ENCODE results near the gene C1QTNF12.

The C1QTNF12 gene

GRCh38 chr1:1286313-1287261, 40.1 kb upstream of the C1QTNF12 start:
- Histone ChIP-seq H3K9ac (ENCODE audit: low read length) (no peak overlapping the region), H3K27me3 (ENCODE audit: control insufficient read depth, insufficient read depth, low read length) (peaks cover 16% of the 10 kb centered on the region), H3K4me3 (ENCODE audit: low read length) (no peak overlapping the region), H3K36me3 (ENCODE audit: control insufficient read depth, insufficient read depth, low read length) (no peaks in the 10 kb centered on the region), H3K27ac (ENCODE audit: low read depth, low read length) (no peak overlapping the region), H3K4me1 (ENCODE audit: control insufficient read depth, insufficient read depth, low read length) (no peaks in the 10 kb centered on the region)

GRCh38 chr1:1285611-1286311, 39.2 kb upstream of the C1QTNF12 start:
- H3K27me3 ChIP-seq (ENCODE audit: control insufficient read depth, insufficient read depth, low read length), result peaks cover 16% of the 10 kb centered on the region
- no peaks in the 10 kb centered on the region for H3K36me3 ChIP-seq (ENCODE audit: control insufficient read depth, insufficient read depth, low read length)
- no peak overlapping the region for H3K27ac ChIP-seq (ENCODE audit: low read depth, low read length)
- H3K9ac ChIP-seq (ENCODE audit: low read length), result no peak overlapping the region
- H3K4me1 ChIP-seq (ENCODE audit: control insufficient read depth, insufficient read depth, low read length), result no peaks in the 10 kb centered on the region
- H3K4me3 ChIP-seq (ENCODE audit: low read length), result no peak overlapping the region

DNA sequence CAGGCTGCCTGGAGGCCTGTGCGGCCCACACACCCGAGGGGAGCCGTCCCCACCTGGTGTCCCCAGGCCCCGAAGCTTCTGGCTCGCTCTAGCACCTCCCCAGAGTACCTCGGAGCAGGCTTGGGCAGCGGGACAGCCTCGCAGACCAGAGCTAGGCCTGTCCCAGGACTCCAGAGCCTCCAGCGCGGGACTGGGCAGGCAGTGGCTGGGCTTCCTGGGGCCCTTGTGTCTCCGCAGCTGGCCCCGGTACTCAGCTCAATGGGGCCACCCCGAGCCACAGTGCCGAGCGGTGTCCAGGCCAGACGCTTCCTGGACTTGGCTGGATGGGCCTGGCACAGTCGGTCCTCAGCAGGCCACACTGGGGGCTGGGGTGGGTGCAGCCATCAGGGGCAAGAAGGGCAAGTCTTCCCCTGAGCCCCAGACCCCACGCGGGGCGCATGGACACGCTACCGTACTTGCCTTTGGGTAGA, 38.6 kb upstream of the C1QTNF12 start:
- Histone ChIP-seq H3K4me1 (ENCODE audit: control insufficient read depth, insufficient read depth, low read length) (no peaks in the 10 kb centered on the region), H3K27me3 (ENCODE audit: control insufficient read depth, insufficient read depth, low read length) (peaks cover 16% of the 10 kb centered on the region), H3K36me3 (ENCODE audit: control insufficient read depth, insufficient read depth, low read length) (no peaks in the 10 kb centered on the region), H3K4me3 (ENCODE audit: low read length) (no peak overlapping the region), H3K27ac (ENCODE audit: low read depth, low read length) (no peak overlapping the region), H3K9ac (ENCODE audit: low read length) (no peak overlapping the region)

- no peaks in the 10 kb centered on the region for H3K4me1 ChIP-seq (ENCODE audit: control insufficient read depth, insufficient read depth, low read length)
- no peaks in the 10 kb centered on the region for H3K36me3 ChIP-seq (ENCODE audit: control insufficient read depth, insufficient read depth, low read length)
- H3K4me3 ChIP-seq (ENCODE audit: low read length), result no peak overlapping the region
- no peak overlapping the region for H3K27ac ChIP-seq (ENCODE audit: low read depth, low read length)
- peaks cover 16% of the 10 kb centered on the region for H3K27me3 ChIP-seq (ENCODE audit: control insufficient read depth, insufficient read depth, low read length)
- H3K9ac ChIP-seq (ENCODE audit: low read length), result no peak overlapping the region
Measured at GRCh38 chr1:1284221-1285101, 37.9 kb upstream of the C1QTNF12 start.

- Histone ChIP-seq H3K36me3 (ENCODE audit: control insufficient read depth, insufficient read depth, low read length) (no peaks in the 10 kb centered on the region), H3K27ac (ENCODE audit: low read depth, low read length) (no peak overlapping the region), H3K4me3 (ENCODE audit: low read length) (no peak overlapping the region), H3K27me3 (ENCODE audit: control insufficient read depth, insufficient read depth, low read length) (peaks cover 16% of the 10 kb centered on the region), H3K9ac (ENCODE audit: low read length) (no peak overlapping the region), H3K4me1 (ENCODE audit: control insufficient read depth, insufficient read depth, low read length) (no peaks in the 10 kb centered on the region)
Measured at GRCh38 chr1:1283821-1284220, 37.3 kb upstream of the C1QTNF12 start.

DNA sequence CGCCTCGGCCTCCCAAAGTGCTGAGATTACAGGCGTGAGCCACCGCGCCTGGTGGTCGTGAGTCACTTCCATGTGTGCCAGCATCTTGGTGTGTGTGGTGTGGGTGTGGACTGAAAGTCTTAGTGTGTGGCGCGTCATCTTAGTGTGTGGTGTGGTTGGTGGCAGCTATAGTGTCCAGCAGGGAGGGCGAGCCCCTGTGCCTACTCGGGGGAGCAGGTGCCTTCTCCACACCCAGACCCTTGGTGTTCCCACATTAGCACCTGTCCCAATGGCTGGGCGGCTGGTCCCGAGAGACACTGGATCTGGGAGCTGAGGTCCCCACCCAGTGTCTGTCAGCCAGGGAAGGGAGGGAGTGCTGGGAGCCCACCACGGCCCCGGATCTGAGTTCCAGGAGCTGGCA, 36.5 kb upstream of the C1QTNF12 start:
- Histone ChIP-seq H3K27ac (ENCODE audit: low read depth, low read length) (no peak overlapping the region), H3K9ac (ENCODE audit: low read length) (no peak overlapping the region), H3K27me3 (ENCODE audit: control insufficient read depth, insufficient read depth, low read length) (peaks cover 16% of the 10 kb centered on the region), H3K4me1 (ENCODE audit: control insufficient read depth, insufficient read depth, low read length) (no peaks in the 10 kb centered on the region), H3K4me3 (ENCODE audit: low read length) (no peak overlapping the region), H3K36me3 (ENCODE audit: control insufficient read depth, insufficient read depth, low read length) (no peaks in the 10 kb centered on the region)

- Histone ChIP-seq H3K36me3 (ENCODE audit: control insufficient read depth, insufficient read depth, low read length) (no peaks in the 10 kb centered on the region), H3K4me3 (ENCODE audit: low read length) (no peak overlapping the region), H3K27ac (ENCODE audit: low read depth, low read length) (no peak overlapping the region), H3K27me3 (ENCODE audit: control insufficient read depth, insufficient read depth, low read length) (peaks cover 13% of the 10 kb centered on the region), H3K9ac (ENCODE audit: low read length) (no peak overlapping the region), H3K4me1 (ENCODE audit: control insufficient read depth, insufficient read depth, low read length) (no peaks in the 10 kb centered on the region)
Measured at GRCh38 chr1:1281533-1282321, 35.2 kb upstream of the C1QTNF12 start.

DNA sequence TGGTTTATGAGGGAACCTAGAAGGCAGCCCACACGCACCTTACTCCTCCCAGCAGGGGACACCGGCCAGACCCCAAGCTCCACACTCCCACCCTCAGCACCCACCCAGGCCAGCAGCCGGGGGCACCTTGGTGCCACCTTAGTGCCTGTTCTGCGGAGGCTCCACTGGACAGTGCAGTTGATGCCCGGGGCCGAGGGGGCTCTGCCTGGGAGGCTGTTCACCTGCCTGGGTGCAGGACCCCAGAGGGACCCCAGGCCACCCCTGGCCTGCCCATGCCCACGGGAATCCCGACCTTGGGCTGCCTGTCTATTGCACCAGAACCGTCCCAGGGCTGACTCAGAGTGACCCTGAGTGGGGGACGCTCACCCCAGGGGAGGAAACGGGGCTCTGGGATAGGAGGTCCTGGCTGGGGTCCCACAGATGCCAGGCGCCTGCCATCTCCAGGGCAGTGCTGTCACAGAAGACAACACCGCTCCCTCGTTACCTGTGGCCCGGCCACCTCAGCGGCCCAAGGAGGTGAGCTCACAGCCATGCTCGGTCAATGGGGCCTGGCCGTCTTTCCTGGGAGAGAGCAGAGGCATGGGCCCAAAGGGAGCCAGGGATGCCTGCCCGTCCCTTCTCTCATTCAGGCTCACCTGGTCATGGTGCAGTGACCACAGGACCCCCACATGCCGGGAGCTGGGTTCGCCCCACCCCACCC, 34.4 kb upstream of the C1QTNF12 start:
- H3K27ac ChIP-seq (ENCODE audit: low read depth, low read length), result no peak overlapping the region
- H3K27me3 ChIP-seq (ENCODE audit: control insufficient read depth, insufficient read depth, low read length), result peaks cover 12% of the 10 kb centered on the region
- H3K36me3 ChIP-seq (ENCODE audit: control insufficient read depth, insufficient read depth, low read length), result no peaks in the 10 kb centered on the region
- no peak overlapping the region for H3K4me3 ChIP-seq (ENCODE audit: low read length)
- no peaks in the 10 kb centered on the region for H3K4me1 ChIP-seq (ENCODE audit: control insufficient read depth, insufficient read depth, low read length)
- H3K9ac ChIP-seq (ENCODE audit: low read length), result no peak overlapping the region

DNA sequence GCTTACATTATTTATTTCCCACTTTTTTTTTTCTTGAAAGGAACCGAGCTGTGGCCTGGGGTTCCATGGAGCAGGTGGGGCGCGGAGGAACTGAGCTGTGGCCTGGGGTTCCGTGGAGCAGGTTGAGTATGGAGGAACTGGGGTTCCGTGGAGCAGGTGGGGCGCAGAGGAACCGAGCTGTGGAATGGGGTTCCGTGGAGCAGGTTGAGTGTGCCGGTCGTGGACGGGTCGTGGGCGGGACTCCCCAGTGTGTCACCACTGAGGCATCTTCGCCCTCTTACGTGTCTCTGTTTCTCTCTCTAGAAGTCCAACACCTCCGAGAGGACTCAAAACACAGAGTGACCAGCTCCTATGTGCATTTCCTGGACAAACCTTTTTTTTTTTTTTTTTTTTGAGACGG, 32.5 kb upstream of the C1QTNF12 start:
- H3K27ac ChIP-seq (ENCODE audit: low read depth, low read length), result no peak overlapping the region
- H3K4me3 ChIP-seq (ENCODE audit: low read length), result no peak overlapping the region
- no peak overlapping the region for H3K9ac ChIP-seq (ENCODE audit: low read length)
- no peaks in the 10 kb centered on the region for H3K36me3 ChIP-seq (ENCODE audit: control insufficient read depth, insufficient read depth, low read length)
- H3K4me1 ChIP-seq (ENCODE audit: control insufficient read depth, insufficient read depth, low read length), result no peaks in the 10 kb centered on the region
- H3K27me3 ChIP-seq (ENCODE audit: control insufficient read depth, insufficient read depth, low read length), result no peaks in the 10 kb centered on the region

DNA sequence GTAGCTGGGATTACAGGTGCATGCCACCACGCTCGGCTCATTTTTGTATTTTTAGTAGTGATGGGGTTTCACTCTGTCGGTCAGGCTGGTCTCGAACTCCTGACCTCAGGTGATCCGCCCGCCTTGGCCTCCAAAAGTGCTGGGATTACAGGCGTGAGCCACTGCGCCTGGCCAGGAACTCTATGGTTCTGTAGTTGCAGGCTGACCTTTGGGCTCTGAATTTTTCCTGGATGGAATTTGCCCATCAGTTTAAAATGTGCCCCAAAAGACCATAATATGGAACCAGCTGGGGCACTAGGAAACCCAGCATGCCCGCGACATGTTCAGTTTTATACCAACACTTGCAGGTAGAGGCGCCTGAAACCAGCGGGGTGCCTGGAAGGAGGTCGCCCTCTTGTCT, 32.1 kb upstream of the C1QTNF12 start:
- no peak overlapping the region for H3K9ac ChIP-seq (ENCODE audit: low read length)
- H3K4me1 ChIP-seq (ENCODE audit: control insufficient read depth, insufficient read depth, low read length), result no peaks in the 10 kb centered on the region
- no peaks in the 10 kb centered on the region for H3K36me3 ChIP-seq (ENCODE audit: control insufficient read depth, insufficient read depth, low read length)
- no peak overlapping the region for H3K27ac ChIP-seq (ENCODE audit: low read depth, low read length)
- H3K4me3 ChIP-seq (ENCODE audit: low read length), result no peak overlapping the region
- H3K27me3 ChIP-seq (ENCODE audit: control insufficient read depth, insufficient read depth, low read length), result no peaks in the 10 kb centered on the region

DNA sequence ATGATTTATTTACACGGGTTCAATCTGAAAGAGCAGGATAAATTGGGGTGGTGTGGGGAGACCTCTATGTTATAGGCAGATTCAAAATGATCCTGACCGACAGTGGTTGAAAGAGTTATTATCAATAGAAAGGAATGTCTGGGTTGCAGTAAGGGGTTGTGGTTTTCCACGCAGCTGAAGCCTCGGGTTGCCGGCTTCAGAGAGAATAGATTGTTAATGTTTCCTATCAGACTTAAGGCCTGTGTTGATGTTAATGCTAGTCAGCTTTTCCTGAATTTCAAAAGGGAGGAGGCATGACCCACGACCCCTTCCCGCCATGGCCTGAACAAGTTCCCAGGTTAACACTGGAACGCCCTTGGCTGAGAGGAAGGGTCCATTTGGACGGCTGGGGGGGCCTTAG, 29.3 kb upstream of the C1QTNF12 start:
- Histone ChIP-seq H3K27ac (ENCODE audit: low read depth, low read length) (no peak overlapping the region), H3K36me3 (ENCODE audit: control insufficient read depth, insufficient read depth, low read length) (no peaks in the 10 kb centered on the region), H3K4me3 (ENCODE audit: low read length) (no peak overlapping the region), H3K4me1 (ENCODE audit: control insufficient read depth, insufficient read depth, low read length) (peaks cover 16% of the 10 kb centered on the region), H3K9ac (ENCODE audit: low read length) (no peak overlapping the region), H3K27me3 (ENCODE audit: control insufficient read depth, insufficient read depth, low read length) (no peaks in the 10 kb centered on the region)

All from rectal smooth muscle tissue (tissue), 1 donor.